Small intestine (tissue), 7 donors: Measurements from ENCODE around the gene SYCP3. TPM values are rescaled to one million over a fixed set of nuclear protein-coding genes. Genes with fewer than 3 reads are reported as not detected.

Experiments
- DNase-seq, 2 donors: peaks; one replicate each; pipeline versions ENCODE4 v3.0.0 to v3.0.0-alpha.2; 2013
- FAIRE-seq: peaks from 2 replicates; lab custom pipeline; 2012; peaks lifted over from hg19 to GRCh38; lab: Jason Lieb, UNC
- H3K27ac ChIP-seq, 3 donors: one replicate each; pipeline ENCODE4 v1.5.1; 2013; ENCODE audit warnings: low read length in 2 of 3, mild to moderate bottlenecking in 2 of 3, control low read depth in 1 of 3, inconsistent platforms in 1 of 3, low read depth in 1 of 3, moderate library complexity in 1 of 3
- H3K27me3 ChIP-seq, 3 donors: one replicate each; pipeline ENCODE4 v1.6.1; 2013; ENCODE audit warnings: low read length in 3 of 3, inconsistent platforms in 1 of 3; ENCODE audit not compliant: control insufficient read depth in 3 of 3, insufficient read depth in 3 of 3
- H3K36me3 ChIP-seq, 3 donors: one replicate each; pipeline ENCODE4 v1.6.1; 2013; ENCODE audit warnings: low read length in 3 of 3, inconsistent platforms in 1 of 3, low read depth in 1 of 3, mild to moderate bottlenecking in 1 of 3, moderate library complexity in 1 of 3; ENCODE audit not compliant: control insufficient read depth in 3 of 3, insufficient read depth in 2 of 3
- H3K4me1 ChIP-seq, 3 donors: one replicate each; pipeline ENCODE4 v1.6.1; 2013; ENCODE audit warnings: low read length in 2 of 3, inconsistent platforms in 1 of 3, low read depth in 1 of 3, mild to moderate bottlenecking in 1 of 3, moderate library complexity in 1 of 3; ENCODE audit not compliant: control insufficient read depth in 3 of 3, insufficient read depth in 2 of 3
- H3K4me3 ChIP-seq, 3 donors: one replicate each; pipeline ENCODE4 v1.5.1; 2013; ENCODE audit warnings: low read length in 3 of 3, control low read depth in 1 of 3, inconsistent platforms in 1 of 3, low read depth in 1 of 3, mild to moderate bottlenecking in 1 of 3, moderate library complexity in 1 of 3
- H3K9me3 ChIP-seq, 2 donors: one replicate each; pipeline ENCODE4 v1.6.1; 2013; ENCODE audit warnings: low read depth in 1 of 2, low read length in 1 of 2; ENCODE audit not compliant: control insufficient read depth in 2 of 2, insufficient read depth in 1 of 2
- WGBS, 3 donors: extraction: QIAGEN DNeasy Blood & Tissue Kit; methylation state at CpG; one replicate each; pipeline ENCODE4 v1.1.7; 2013; 5-methylcytosine and 5-hydroxymethylcytosine counted together
- polyA plus RNA-seq, 4 donors: library from polyadenylated mRNA; stranded (reverse) in 3 of 4; unstranded in 1 of 4; fragments of 200-250 nt in 3 of 4; fragments of 120-200 nt in 1 of 4; gene quantifications; one replicate each; pipeline versions ENCODE4 v1.2.1 to v1.2.3, GENCODE V29; 2013
- donor health status: healthy with polysubstance abuse.
- donor health status: control.
- donor health status: control.
- donor health status: Bipolar disorder and iron deficiency.
- donor health status: healthy.

Gene SYCP3
- polyA plus RNA-seq, 4 donors: 0.13 to 1.5 TPM; not detected in 2

DNA sequence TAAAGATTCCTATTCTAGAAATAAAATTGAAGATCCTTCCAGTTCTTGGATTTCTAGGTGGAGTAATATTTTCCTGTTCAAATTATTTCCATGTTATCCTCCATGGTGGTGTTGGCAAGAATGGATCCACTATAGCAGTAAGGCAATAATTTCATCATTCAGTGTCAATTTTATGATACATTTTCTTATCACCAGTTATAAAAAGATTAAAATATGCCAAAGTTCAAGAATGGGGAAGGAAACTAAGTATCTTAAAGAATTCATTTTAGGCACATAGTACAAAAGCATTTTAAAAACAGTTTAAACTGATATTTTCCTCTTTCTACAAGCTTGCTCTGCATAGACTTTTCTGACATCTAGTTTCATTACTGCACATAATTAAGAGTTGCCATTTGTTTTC lies 19.1 kb downstream of the SYCP3 start:
- FAIRE-seq: peak; percentile 81
- Histone ChIP-seq H3K4me1 (peaks cover 0 to 14% (median 0%) of the 10 kb centered on the region in 3 donors), H3K27ac (peak overlapping the region in 1 of 3 donors; percentile 39), H3K36me3 (peaks cover 0 to 22% (median 0%) of the 10 kb centered on the region in 3 donors), H3K27me3 (no peaks in the 10 kb centered on the region), H3K4me3 (no peak overlapping the region), H3K9me3 (no peaks in the 10 kb centered on the region)
- peak; percentile 34 to 71 for DNase-seq

DNA sequence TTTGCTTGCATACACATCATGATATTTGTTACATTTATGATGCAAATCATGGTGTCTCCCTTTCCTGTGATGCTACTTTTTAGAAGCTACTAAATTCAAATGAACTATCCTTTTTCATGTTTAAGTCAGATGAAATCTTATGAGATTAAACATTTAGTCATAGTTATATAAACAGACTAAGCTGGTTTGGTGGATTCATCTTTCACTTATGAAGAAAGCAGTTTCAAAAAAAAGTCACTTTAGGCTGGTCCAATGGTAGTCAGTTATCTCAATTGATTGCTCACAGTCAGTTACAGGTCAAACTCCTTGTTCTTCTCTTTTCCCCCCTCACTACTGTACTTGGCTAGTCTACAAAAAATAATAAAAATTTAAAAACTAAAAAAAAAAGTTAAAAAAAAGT lies 19.7 kb downstream of the SYCP3 start:
- Histone ChIP-seq H3K27ac (no peak overlapping the region), H3K36me3 (peaks cover 0 to 22% (median 0%) of the 10 kb centered on the region in 3 donors), H3K9me3 (no peaks in the 10 kb centered on the region), H3K4me1 (peaks cover 0 to 17% (median 0%) of the 10 kb centered on the region in 3 donors), H3K4me3 (no peak overlapping the region), H3K27me3 (no peaks in the 10 kb centered on the region)
- FAIRE-seq: peak; percentile 59
- DNase-seq: peak in 1 of 2 donors; percentile 31

DNA sequence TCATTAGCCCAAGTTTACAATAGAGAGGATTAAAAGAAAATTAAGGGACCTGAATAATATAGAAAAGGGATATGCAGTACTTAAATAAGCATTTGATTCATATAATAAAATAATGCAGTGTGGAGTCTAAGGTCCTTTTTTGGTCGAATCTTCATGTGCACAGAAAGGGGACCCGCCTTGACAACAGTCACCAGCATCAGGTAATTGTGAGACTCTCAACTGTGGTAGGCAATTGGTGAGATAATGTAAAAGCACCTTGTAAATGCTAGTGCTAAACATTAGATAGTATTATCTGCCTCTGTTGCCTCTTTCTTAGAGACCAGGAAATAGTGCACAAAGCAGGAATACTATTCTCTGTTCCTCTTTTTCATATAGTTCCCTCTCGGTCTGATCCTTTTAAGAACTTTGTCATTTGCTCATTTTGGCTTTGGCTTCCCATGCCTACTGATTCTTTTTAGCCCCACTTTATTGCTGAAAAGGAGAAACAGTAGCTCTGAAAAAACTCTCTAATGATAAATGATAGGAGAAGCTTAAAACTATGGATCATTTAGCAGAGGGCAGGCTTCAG lies 24.3 kb downstream of the SYCP3 start:
- no peak overlapping the region for H3K4me3 ChIP-seq
- WGBS, 3 donors: 39 to 67% (median 46%) methylated on average over 3 of the region's 3 CpGs
- H3K27ac ChIP-seq: peak overlapping the region in 1 of 3 donors; percentile 77
- H3K27me3 ChIP-seq: no peaks in the 10 kb centered on the region
- H3K4me1 ChIP-seq: peaks cover 0 to 38% (median 0%) of the 10 kb centered on the region in 3 donors
- no peaks in the 10 kb centered on the region for H3K9me3 ChIP-seq
- DNase-seq (peak; percentile 41 to 51), FAIRE-seq (peak; percentile 64)
- H3K36me3 ChIP-seq: peaks cover 0 to 10% (median 0%) of the 10 kb centered on the region in 3 donors

DNA sequence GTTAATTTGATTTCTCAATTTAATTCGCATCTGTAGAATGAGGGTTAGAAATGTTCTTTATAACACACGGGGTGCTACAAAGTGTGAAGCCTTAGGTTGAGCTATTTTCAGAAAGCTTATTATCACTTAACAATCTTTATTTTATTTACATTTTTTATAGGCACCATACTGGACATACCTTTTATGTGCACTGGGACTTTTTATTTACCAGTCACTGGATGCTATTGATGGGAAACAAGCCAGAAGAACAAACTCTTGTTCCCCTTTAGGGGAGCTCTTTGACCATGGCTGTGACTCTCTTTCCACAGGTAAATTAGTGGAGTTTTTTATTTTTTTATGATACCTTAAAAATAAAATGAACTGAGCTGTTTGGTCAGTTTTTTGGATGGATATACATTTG lies 25.3 kb downstream of the SYCP3 start:
- Histone ChIP-seq H3K27me3 (no peaks in the 10 kb centered on the region), H3K4me3 (no peak overlapping the region), H3K9me3 (no peaks in the 10 kb centered on the region), H3K36me3 (peaks cover 0 to 9% (median 0%) of the 10 kb centered on the region in 3 donors), H3K27ac (peak overlapping the region in 1 of 3 donors; percentile 77), H3K4me1 (peaks cover 3 to 44% (median 4%) of the 10 kb centered on the region in 3 donors)
- FAIRE-seq (no peak), DNase-seq (no peak)
- WGBS, 3 donors: 21 to 73% (median 56%) methylated on average over 2 of the region's 2 CpGs

DNA sequence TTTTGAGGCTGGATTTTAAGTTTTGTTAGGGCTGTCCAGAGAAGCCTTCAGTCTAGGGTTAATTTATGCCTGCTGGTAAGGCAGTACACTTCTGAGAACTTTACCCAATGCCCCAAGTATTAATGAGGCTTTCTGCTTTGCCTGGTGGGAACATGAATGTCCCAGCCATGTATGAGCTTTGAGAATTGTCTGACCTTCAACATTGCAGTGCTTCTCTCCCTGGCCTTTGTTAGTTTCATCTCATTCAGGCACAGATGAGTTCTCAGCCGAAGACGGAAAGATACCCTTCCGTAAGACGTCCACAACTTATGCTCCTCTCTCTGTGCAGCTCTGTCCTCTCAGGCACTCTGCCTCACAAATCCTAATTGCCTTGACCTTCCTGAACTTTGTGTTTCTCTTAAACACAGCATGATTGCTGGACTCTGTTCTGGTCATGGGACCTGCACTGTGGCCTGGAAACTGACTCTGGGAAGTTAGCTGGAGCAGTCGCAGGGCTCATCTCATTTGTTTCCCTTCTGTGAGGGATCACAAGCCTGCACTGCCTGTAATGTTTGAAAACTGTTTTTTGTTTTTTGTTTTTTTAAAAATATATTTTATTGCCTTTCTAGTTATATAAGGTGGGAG lies 26.1 kb downstream of the SYCP3 start:
- DNase-seq (peak; percentile 85 to 86), FAIRE-seq (no peak)
- Histone ChIP-seq H3K4me3 (no peak overlapping the region), H3K36me3 (peaks cover 0 to 6% (median 0%) of the 10 kb centered on the region in 3 donors), H3K9me3 (no peaks in the 10 kb centered on the region), H3K27me3 (no peaks in the 10 kb centered on the region), H3K27ac (peak overlapping the region; percentile 36 to 77 (median 58)), H3K4me1 (peaks cover 3 to 37% (median 4%) of the 10 kb centered on the region in 3 donors)
- 9 to 40% (median 32%) methylated on average over 5 of the region's 5 CpGs for WGBS, 3 donors

DNA sequence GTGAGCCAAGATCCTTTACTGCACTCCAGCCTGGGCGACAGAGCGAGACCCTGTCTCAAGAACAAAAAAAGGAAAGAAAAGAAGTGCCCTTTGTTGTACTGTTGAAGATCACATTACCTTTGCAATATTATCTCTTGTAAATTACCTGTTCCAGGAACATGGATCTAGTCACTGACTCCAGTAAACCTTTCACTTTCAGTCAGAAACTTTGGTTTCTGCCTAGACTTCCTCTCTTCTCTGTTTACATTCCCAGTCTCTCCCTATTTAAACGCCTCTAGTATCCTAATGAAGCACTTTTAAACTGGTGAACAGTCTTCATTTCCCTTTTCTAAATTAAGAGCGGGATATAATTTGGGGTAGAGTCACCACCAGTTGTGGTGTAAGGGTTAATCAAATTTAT lies 29.0 kb downstream of the SYCP3 start:
- Histone ChIP-seq H3K9me3 (no peaks in the 10 kb centered on the region), H3K36me3 (peaks cover 0 to 11% (median 0%) of the 10 kb centered on the region in 3 donors), H3K4me1 (peaks cover 4 to 46% (median 7%) of the 10 kb centered on the region in 3 donors), H3K27ac (peak overlapping the region; percentile 33 to 74 (median 73)), H3K4me3 (no peak overlapping the region), H3K27me3 (no peaks in the 10 kb centered on the region)
- DNase-seq (peak; percentile 44 to 56), FAIRE-seq (no peak)
- 49 to 54% (median 54%) methylated on average over 4 of the region's 4 CpGs for WGBS, 3 donors

DNA sequence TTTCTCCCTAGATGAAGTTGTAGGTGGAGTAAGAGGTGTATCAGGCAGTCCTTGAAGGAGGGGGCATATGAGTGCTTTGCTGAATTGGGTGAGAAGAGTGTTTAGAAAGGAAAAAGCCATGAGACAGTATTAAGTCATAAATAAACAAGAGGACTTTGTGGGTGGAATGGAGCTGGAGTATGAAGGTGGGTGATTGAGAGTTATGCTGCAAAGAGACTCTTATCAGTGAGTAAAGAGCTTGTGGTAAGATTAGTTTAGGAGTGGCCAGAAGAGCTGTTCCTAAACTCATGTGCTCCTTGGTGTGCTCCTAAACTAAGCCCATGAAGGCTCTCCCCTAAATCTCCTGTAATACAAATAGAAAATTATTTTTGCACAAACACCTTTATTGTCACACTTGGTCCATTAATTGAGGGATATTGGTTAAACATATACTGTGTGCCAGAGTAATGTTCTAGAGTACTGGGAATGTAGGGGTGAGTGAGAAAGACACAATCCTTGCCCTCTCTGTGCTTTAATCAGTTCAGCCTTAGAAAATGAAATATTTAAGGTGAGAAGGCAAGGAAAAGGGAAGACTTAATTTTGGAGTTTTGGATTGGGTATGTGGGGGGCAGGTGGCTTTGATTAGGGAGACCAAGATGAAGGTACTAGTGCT lies 32.0 kb downstream of the SYCP3 start:
- peak overlapping the region in 2 of 3 donors; percentile 14 to 20 for H3K27ac ChIP-seq
- H3K4me1 ChIP-seq: peaks cover 6 to 36% (median 10%) of the 10 kb centered on the region in 3 donors
- no peaks in the 10 kb centered on the region for H3K9me3 ChIP-seq
- no peak overlapping the region for H3K4me3 ChIP-seq
- DNase-seq: no peak
- H3K36me3 ChIP-seq: peaks cover 0 to 15% (median 0%) of the 10 kb centered on the region in 3 donors
- no peaks in the 10 kb centered on the region for H3K27me3 ChIP-seq
- no peak for FAIRE-seq

DNA sequence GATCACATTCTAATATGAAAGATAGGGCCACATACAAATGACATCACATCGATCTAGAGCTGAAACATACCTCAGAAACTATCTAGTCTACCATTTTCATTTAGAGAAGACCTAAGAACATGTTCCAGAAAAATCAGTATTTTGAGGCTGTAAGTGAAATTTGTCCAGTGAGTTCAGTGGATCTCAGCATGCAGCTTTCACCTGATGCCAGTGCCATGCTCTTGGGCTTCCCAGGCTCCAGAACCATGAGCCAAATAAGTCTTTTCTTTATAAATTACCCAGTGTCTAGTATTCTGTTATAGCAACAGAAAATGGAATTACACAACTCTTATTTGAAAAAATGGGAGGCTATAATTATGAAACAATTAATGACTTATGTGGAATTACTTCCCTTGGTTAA lies 32.9 kb downstream of the SYCP3 start:
- 93 to 95% (median 94%) methylated on average over 1 of the region's 1 CpG for WGBS, 3 donors
- peaks cover 6 to 40% (median 10%) of the 10 kb centered on the region in 3 donors for H3K4me1 ChIP-seq
- peaks cover 0 to 12% (median 0%) of the 10 kb centered on the region in 3 donors for H3K36me3 ChIP-seq
- FAIRE-seq: no peak
- H3K4me3 ChIP-seq: no peak overlapping the region
- DNase-seq: no peak
- H3K27me3 ChIP-seq: no peaks in the 10 kb centered on the region
- peak overlapping the region in 1 of 3 donors; percentile 14 for H3K27ac ChIP-seq
- no peaks in the 10 kb centered on the region for H3K9me3 ChIP-seq
